CD14-positive monocyte (primary cell): ENCODE measurements around the gene CD63. TPM values are rescaled to one million over a fixed set of nuclear protein-coding genes. Genes with fewer than 3 reads are reported as not detected.

Source experiments
- DNase-seq, 3 donors: peaks; one replicate each; pipeline ENCODE4 v3.0.0-alpha.2; 2011 to 2022
- H2AFZ ChIP-seq: 2 replicates; pipeline ENCODE4 v1.6.0; 2012; ENCODE audit warnings: mild to moderate bottlenecking, low read depth, low read length, inconsistent platforms; ENCODE audit not compliant: insufficient read depth, poor library complexity, severe bottlenecking
- H3K27ac ChIP-seq, 2 donors: 1 replicate in 1 of 2; 2 replicates in 1 of 2; pipeline ENCODE4 v1.5.1; 2012 to 2013; ENCODE audit warnings: low read length in 2 of 2, control low read depth in 1 of 2, inconsistent platforms in 1 of 2, low read depth in 1 of 2, mild to moderate bottlenecking in 1 of 2
- H3K27me3 ChIP-seq, 2 donors: one replicate each; pipeline versions ENCODE4 v1.6.0 to v1.6.1; 2011 to 2013; ENCODE audit warnings: low read length in 2 of 2; ENCODE audit not compliant: control insufficient read depth in 2 of 2, insufficient read depth in 2 of 2
- H3K36me3 ChIP-seq, 2 donors: replicated peaks in 1 of 2; 1 replicate in 1 of 2; 2 replicates in 1 of 2; pipeline versions ENCODE4 v1.5.1 to v1.6.1; 2012 to 2013; ENCODE audit warnings: low read length in 2 of 2, control low read depth in 1 of 2, inconsistent platforms in 1 of 2, mild to moderate bottlenecking in 1 of 2; ENCODE audit not compliant: insufficient read depth in 2 of 2, control insufficient read depth in 1 of 2
- H3K4me1 ChIP-seq, 2 donors: 1 replicate in 1 of 2; 2 replicates in 1 of 2; pipeline versions ENCODE4 v1.5.1 to v1.6.1; 2012 to 2013; ENCODE audit warnings: low read length in 2 of 2, control low read depth in 1 of 2, inconsistent platforms in 1 of 2, mild to moderate bottlenecking in 1 of 2, moderate library complexity in 1 of 2; ENCODE audit not compliant: insufficient read depth in 2 of 2, control insufficient read depth in 1 of 2
- H3K4me2 ChIP-seq: replicated peaks from 2 replicates; pipeline ENCODE3; 2012; ENCODE audit warnings: low read length, moderate library complexity, mild to moderate bottlenecking; ENCODE audit not compliant: poor library complexity, severe bottlenecking; ENCODE audit errors: extremely low read depth
- H3K4me3 ChIP-seq, 3 experiments: fragments of 200-600 bp in 1 of 3; sonication (generic) in 1 of 3; replicated peaks in 1 of 3; 1 replicate in 2 of 3; 2 replicates in 1 of 3; pipeline ENCODE4 v1.5.1; 2011 to 2013; ENCODE audit warnings: low read length in 3 of 3, mild to moderate bottlenecking in 3 of 3, control low read depth in 2 of 3, low read depth in 2 of 3, inconsistent platforms in 1 of 3, moderate library complexity in 1 of 3
- H3K79me2 ChIP-seq: 2 replicates; pipeline ENCODE4 v1.6.0; 2012; ENCODE audit warnings: mild to moderate bottlenecking, control low read depth, inconsistent platforms, low read length, moderate library complexity; ENCODE audit not compliant: insufficient read depth
- H3K9ac ChIP-seq: 2 replicates; pipeline ENCODE4 v1.6.0; 2017; ENCODE audit warnings: low read length, mild to moderate bottlenecking; ENCODE audit not compliant: insufficient read depth, poor library complexity, severe bottlenecking
- H3K9me3 ChIP-seq, 2 donors: replicated peaks in 1 of 2; 1 replicate in 1 of 2; 2 replicates in 1 of 2; pipeline versions ENCODE4 v1.5.1 to v1.6.1; 2012 to 2013; ENCODE audit warnings: low read length in 2 of 2, control low read depth in 1 of 2; ENCODE audit not compliant: control insufficient read depth in 1 of 2, insufficient read depth in 1 of 2
- H4K20me1 ChIP-seq: 2 replicates; pipeline ENCODE4 v1.6.0; 2012; ENCODE audit warnings: mild to moderate bottlenecking, low read length, control low read depth, moderate library complexity; ENCODE audit not compliant: insufficient read depth
- H3K27ac Mint-ChIP-seq, 7 donors: one replicate each; pipeline ENCODE4 v1.8.0; 2020; ENCODE audit warnings: mild to moderate bottlenecking in 7 of 7, mixed read lengths in 7 of 7, moderate library complexity in 6 of 7, inconsistent platforms in 2 of 7
- H3K27me3 Mint-ChIP-seq, 3 donors: one replicate each; pipeline ENCODE4 v1.8.0; 2021 to 2022; ENCODE audit warnings: low read depth in 3 of 3, mild to moderate bottlenecking in 3 of 3, mixed read lengths in 3 of 3, moderate library complexity in 3 of 3, inconsistent platforms in 1 of 3
- H3K36me3 Mint-ChIP-seq, 2 donors: one replicate each; pipeline ENCODE4 v1.8.0; 2020; ENCODE audit warnings: mixed read lengths in 2 of 2, inconsistent platforms in 1 of 2, mild to moderate bottlenecking in 1 of 2
- H3K4me1 Mint-ChIP-seq: one replicate; pipeline ENCODE4 v1.8.0; 2020; ENCODE audit warnings: mild to moderate bottlenecking, mixed read lengths
- H3K4me3 Mint-ChIP-seq, 2 donors: one replicate each; pipeline ENCODE4 v1.8.0; 2020; ENCODE audit warnings: mild to moderate bottlenecking in 2 of 2, mixed read lengths in 2 of 2, moderate library complexity in 1 of 2
- H3K9me3 Mint-ChIP-seq, 7 donors: one replicate each; pipeline ENCODE4 v1.8.0; 2020 to 2022; ENCODE audit warnings: mixed read lengths in 7 of 7, mild to moderate bottlenecking in 6 of 7, moderate library complexity in 6 of 7, inconsistent platforms in 2 of 7
- WGBS: methylation state at CpG from one replicate; pipeline ENCODE4 v1.1.5; 2013; ENCODE audit warnings: missing lambda C conversion rate; ENCODE audit not compliant: insufficient coverage; 5-methylcytosine and 5-hydroxymethylcytosine counted together
- intact Hi-C, 2 donors: fragments of 100-400 bp; cut with micrococcal nuclease; formaldehyde crosslinking; loops; one replicate each; pipeline versions ENCODE4 v1.15.0 to v1.15.1; 2023
- polyA plus RNA-seq, 3 donors: library from polyadenylated mRNA; depleted of rRNA in 1 of 3; unstranded in 2 of 3; stranded (reverse) in 1 of 3; fragments of 300-500 nt in 2 of 3; fragments of >200 nt in 1 of 3; fragmentation: Illumina TruSeq in 2 of 3; gene quantifications; 1 replicate in 2 of 3; 2 replicates in 1 of 3; pipeline ENCODE4 v1.2.3, GENCODE V29; 2012 to 2021
- TF ChIP-seq, protein P1 (sequence below): fragments of 200-600 bp; IDR thresholded peaks from one replicate; pipeline ENCODE4 v1.8.0; 2022; ENCODE audit warnings: antibody characterized with exemption, mild to moderate bottlenecking

The CD63 gene
- polyA plus RNA-seq, 3 donors = 336 to 1,099 (median 988) TPM

DNA sequence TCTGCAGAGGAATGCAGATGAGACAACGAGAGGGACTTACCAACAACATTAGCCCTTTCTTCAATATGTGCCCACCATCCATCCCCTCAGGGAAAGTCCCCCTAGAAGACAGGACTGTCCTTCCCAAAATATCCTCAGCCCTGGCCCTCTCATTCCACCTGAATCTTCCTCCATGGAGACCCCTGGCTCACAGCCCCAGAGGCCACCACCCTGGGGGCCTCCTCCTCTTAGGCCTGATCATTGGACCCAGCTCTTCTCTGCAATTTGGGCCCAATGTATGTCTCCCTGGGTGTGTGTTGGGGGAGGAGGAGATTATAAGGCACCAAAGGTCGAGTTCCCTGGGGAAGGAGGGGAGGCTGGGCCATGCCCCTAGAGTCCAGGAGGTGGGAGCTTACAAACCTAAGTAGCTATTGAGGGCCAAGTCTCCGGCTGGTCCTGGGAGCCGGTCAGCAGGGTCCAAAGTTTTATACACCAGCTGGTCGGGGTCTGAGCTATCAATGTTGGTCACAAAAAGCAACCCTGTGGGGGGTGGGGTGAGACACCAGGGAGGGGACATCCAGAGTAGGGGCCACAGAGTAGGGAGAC, 29.2 kb downstream of the CD63 start:
- Mint-ChIP-seq H3K36me3 (peaks cover 3% of the 10 kb centered on the region in 2 donors), H3K27me3 (peaks cover 8 to 13% (median 10%) of the 10 kb centered on the region in 3 donors), H3K4me1 (peaks cover 10% of the 10 kb centered on the region), H3K27ac (no peak overlapping the region), H3K4me3 (no peak overlapping the region), H3K9me3 (peaks cover 0 to 3% (median 0%) of the 10 kb centered on the region in 7 donors)
- WGBS = 89% methylated on average over 4 of the region's 5 CpGs
- H3K27ac ChIP-seq = no peak overlapping the region
- no peak overlapping the region for H2AFZ ChIP-seq
- H4K20me1 ChIP-seq = no peaks in the 10 kb centered on the region
- H3K9me3 ChIP-seq = no peaks in the 10 kb centered on the region
- no peak overlapping the region for H3K4me3 ChIP-seq
- H3K4me1 ChIP-seq = peaks cover 0 to 3% of the 10 kb centered on the region in 2 donors
- intact Hi-C loops = no loop called here
- TF ChIP-seq, protein P1, sequence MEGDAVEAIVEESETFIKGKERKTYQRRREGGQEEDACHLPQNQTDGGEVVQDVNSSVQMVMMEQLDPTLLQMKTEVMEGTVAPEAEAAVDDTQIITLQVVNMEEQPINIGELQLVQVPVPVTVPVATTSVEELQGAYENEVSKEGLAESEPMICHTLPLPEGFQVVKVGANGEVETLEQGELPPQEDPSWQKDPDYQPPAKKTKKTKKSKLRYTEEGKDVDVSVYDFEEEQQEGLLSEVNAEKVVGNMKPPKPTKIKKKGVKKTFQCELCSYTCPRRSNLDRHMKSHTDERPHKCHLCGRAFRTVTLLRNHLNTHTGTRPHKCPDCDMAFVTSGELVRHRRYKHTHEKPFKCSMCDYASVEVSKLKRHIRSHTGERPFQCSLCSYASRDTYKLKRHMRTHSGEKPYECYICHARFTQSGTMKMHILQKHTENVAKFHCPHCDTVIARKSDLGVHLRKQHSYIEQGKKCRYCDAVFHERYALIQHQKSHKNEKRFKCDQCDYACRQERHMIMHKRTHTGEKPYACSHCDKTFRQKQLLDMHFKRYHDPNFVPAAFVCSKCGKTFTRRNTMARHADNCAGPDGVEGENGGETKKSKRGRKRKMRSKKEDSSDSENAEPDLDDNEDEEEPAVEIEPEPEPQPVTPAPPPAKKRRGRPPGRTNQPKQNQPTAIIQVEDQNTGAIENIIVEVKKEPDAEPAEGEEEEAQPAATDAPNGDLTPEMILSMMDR = no peak
- H3K9ac ChIP-seq = no peak overlapping the region
- DNase-seq = no peak
- no peaks in the 10 kb centered on the region for H3K27me3 ChIP-seq
- no peaks in the 10 kb centered on the region for H3K79me2 ChIP-seq
- H3K36me3 ChIP-seq = no peaks in the 10 kb centered on the region
- H3K4me2 ChIP-seq = no peak overlapping the region

DNA sequence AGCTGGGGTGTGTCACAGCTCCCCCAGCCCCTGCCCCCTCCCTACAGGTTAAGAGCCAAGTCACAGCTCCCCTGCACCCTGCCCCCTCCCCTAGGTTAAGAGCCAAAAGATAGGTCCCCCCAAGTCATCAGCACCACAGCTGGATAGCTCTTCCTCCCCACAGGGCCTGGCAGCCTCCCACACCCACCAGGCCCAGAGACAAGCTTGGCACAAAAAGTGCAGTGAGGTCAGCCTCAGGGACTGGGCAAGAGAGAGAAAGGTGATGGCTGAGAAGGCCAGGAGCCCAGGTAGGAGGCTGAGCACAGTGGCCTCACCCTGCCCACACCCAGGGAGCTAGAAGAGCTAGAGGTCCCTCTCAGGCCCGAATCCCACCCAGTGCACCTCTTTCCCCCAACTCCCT, 29.8 kb downstream of the CD63 start:
- Histone ChIP-seq H3K36me3 (no peaks in the 10 kb centered on the region), H3K27me3 (no peaks in the 10 kb centered on the region), H3K9ac (no peak overlapping the region), H4K20me1 (no peaks in the 10 kb centered on the region), H3K4me3 (no peak overlapping the region), H3K4me2 (no peak overlapping the region), H3K4me1 (peaks cover 0 to 3% of the 10 kb centered on the region in 2 donors), H2AFZ (no peak overlapping the region), H3K27ac (no peak overlapping the region), H3K9me3 (no peaks in the 10 kb centered on the region), H3K79me2 (no peaks in the 10 kb centered on the region)
- Mint-ChIP-seq H3K4me1 (peaks cover 10% of the 10 kb centered on the region), H3K4me3 (no peak overlapping the region), H3K27me3 (peaks cover 5 to 11% (median 10%) of the 10 kb centered on the region in 3 donors), H3K36me3 (peaks cover 3% of the 10 kb centered on the region in 2 donors), H3K27ac (no peak overlapping the region), H3K9me3 (peaks cover 0 to 3% (median 0%) of the 10 kb centered on the region in 7 donors)
- intact Hi-C loops = no loop called here
- no peak for DNase-seq
- WGBS = no CpG with 5 or more reads among the region's 1 CpG
- TF ChIP-seq, protein P1 = no peak
